ENCODE data around the gene BLVRB.

GRCh38 chr19:40419780-40420179 is 45.8 kb downstream of the BLVRB start:
- no peak for TF ChIP-seq TAF1 (IDR thresholded peaks at IDR 0.05; ENCODE audit: low read depth, low read length)
- TF ChIP-seq CTCF (IDR thresholded peaks at IDR 0.05; ENCODE audit: control extremely low read depth in 1 of 3, insufficient read depth in 1 of 3, low read depth in 1 of 3, low read length in 3 of 3): no peak
- TF ChIP-seq EP300 (IDR thresholded peaks at IDR 0.05; ENCODE audit: borderline replicate concordance in 1 of 2, low read depth in 2 of 2, low read length in 2 of 2): no peak
- TF ChIP-seq GABPA (IDR thresholded peaks at IDR 0.05; ENCODE audit: borderline replicate concordance, insufficient read depth, low read length): no peak
- TF ChIP-seq MAX (IDR thresholded peaks at IDR 0.05): no peak
- no peak for TF ChIP-seq MAFK (IDR thresholded peaks at IDR 0.05; ENCODE audit: low read depth, low read length)

Data from H1 (cell line).